ENCODE measurements around the gene TGOLN2. TPM values are rescaled to one million over a fixed set of nuclear protein-coding genes. Genes with fewer than 3 reads are reported as not detected.
A peak's percentile ranks its signal among the peaks of the same experiment; 100 is the strongest.

Gene TGOLN2
- total and polyA plus RNA-seq, 2 of the 13 experiments (the other 11 are each of a cell fraction or from before 2014, with no cell fraction given) = 99.6 to 155 TPM

DNA sequence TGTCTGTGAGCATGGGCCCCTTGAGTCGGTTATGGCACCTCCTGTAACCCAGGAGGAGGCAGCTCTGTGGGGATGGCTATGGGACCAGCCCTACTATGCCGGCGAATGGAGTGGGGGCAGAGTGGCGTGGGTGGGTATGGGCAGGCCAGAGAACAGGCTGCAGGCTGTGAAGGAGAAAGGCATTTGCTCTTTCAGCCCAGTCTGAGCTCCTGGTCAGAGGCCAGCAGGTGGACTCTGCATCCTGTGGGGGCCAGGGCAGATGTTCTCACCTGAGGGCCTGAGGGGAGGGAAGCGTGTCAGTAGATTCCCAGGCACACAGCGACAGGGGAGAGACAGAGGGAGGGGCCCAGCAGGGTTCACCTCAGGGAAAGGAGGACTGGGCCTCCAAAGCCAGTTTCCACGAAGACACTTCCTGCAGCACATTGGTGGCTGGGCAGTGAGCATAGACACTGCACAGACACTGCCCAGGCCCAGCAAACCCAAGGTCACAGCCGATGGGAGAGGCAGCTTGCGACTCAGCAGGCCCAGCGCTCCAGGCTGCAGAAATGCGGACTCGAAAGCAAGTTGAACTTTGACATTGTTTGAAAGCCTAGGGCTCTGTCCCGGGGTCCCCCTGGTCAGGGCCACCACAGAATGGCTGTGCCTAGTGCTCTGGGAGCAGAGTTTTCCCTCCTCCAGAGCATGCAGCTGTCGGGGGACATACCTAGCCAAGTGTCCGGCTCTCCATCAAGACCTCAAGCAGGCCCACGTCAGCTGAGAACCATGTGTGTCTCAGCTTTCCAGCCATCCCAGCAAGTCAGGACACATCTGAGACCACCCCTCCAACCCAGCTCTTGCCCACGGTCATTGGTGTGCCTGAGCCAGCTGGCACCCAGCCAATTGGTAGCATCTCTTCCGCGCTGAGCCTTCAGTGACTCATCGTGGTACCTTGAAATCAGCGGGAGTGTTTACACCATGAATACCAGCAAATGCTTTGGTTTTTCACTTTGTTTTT, 53.8 kb downstream of the TGOLN2 start (continued):
- TF ChIP-seq, protein P1, sequence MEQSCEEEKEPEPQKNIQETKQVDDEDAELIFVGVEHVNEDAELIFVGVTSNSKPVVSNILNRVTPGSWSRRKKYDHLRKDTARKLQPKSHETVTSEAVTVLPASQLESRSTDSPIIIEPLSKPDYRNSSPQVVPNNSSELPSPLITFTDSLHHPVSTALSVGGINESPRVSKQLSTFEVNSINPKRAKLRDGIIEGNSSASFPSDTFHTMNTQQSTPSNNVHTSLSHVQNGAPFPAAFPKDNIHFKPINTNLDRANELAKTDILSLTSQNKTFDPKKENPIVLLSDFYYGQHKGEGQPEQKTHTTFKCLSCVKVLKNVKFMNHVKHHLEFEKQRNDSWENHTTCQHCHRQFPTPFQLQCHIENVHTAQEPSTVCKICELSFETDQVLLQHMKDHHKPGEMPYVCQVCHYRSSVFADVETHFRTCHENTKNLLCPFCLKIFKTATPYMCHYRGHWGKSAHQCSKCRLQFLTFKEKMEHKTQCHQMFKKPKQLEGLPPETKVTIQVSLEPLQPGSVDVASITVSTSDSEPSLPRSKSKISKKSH (CRISPR knock-in tag; IDR thresholded peaks at IDR 0.05; ENCODE audit: borderline replicate concordance) = no peak
- no peak for TF ChIP-seq MED13 (CRISPR knock-in tag; IDR thresholded peaks at IDR 0.05)
- TF ChIP-seq ZBTB8A (CRISPR knock-in tag; IDR thresholded peaks at IDR 0.05; ENCODE audit: borderline replicate concordance, low read depth) = no peak
- TF ChIP-seq ZNF577 (CRISPR knock-in tag; IDR thresholded peaks at IDR 0.05; ENCODE audit: borderline replicate concordance, low read depth) = no peak
- TF ChIP-seq, protein P2, sequence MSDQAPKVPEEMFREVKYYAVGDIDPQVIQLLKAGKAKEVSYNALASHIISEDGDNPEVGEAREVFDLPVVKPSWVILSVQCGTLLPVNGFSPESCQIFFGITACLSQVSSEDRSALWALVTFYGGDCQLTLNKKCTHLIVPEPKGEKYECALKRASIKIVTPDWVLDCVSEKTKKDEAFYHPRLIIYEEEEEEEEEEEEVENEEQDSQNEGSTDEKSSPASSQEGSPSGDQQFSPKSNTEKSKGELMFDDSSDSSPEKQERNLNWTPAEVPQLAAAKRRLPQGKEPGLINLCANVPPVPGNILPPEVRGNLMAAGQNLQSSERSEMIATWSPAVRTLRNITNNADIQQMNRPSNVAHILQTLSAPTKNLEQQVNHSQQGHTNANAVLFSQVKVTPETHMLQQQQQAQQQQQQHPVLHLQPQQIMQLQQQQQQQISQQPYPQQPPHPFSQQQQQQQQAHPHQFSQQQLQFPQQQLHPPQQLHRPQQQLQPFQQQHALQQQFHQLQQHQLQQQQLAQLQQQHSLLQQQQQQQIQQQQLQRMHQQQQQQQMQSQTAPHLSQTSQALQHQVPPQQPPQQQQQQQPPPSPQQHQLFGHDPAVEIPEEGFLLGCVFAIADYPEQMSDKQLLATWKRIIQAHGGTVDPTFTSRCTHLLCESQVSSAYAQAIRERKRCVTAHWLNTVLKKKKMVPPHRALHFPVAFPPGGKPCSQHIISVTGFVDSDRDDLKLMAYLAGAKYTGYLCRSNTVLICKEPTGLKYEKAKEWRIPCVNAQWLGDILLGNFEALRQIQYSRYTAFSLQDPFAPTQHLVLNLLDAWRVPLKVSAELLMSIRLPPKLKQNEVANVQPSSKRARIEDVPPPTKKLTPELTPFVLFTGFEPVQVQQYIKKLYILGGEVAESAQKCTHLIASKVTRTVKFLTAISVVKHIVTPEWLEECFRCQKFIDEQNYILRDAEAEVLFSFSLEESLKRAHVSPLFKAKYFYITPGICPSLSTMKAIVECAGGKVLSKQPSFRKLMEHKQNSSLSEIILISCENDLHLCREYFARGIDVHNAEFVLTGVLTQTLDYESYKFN (CRISPR knock-in tag; conservative IDR thresholded peaks at IDR 0.05) = peak; percentile 63; the same call in 1 of the 2 replicates
- no peak for TF ChIP-seq ISL2 (CRISPR knock-in tag; IDR thresholded peaks at IDR 0.05)
- no peak for TF ChIP-seq CEBPG (CRISPR knock-in tag; IDR thresholded peaks at IDR 0.05)
- TF ChIP-seq ZNF644 (CRISPR knock-in tag; IDR thresholded peaks at IDR 0.05; ENCODE audit: low read depth) = no peak
- TF ChIP-seq, protein P3, sequence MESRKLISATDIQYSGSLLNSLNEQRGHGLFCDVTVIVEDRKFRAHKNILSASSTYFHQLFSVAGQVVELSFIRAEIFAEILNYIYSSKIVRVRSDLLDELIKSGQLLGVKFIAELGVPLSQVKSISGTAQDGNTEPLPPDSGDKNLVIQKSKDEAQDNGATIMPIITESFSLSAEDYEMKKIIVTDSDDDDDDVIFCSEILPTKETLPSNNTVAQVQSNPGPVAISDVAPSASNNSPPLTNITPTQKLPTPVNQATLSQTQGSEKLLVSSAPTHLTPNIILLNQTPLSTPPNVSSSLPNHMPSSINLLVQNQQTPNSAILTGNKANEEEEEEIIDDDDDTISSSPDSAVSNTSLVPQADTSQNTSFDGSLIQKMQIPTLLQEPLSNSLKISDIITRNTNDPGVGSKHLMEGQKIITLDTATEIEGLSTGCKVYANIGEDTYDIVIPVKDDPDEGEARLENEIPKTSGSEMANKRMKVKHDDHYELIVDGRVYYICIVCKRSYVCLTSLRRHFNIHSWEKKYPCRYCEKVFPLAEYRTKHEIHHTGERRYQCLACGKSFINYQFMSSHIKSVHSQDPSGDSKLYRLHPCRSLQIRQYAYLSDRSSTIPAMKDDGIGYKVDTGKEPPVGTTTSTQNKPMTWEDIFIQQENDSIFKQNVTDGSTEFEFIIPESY (CRISPR knock-in tag; IDR thresholded peaks at IDR 0.05) = no peak
- TF ChIP-seq, protein P4, sequence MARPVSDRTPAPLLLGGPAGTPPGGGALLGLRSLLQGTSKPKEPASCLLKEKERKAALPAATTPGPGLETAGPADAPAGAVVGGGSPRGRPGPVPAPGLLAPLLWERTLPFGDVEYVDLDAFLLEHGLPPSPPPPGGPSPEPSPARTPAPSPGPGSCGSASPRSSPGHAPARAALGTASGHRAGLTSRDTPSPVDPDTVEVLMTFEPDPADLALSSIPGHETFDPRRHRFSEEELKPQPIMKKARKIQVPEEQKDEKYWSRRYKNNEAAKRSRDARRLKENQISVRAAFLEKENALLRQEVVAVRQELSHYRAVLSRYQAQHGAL (CRISPR knock-in tag; IDR thresholded peaks at IDR 0.05; ENCODE audit: not compliant biosample characterization) = no peak
- peak; percentile 64 for TF ChIP-seq ZFX (CRISPR knock-in tag; IDR thresholded peaks at IDR 0.05; ENCODE audit: low read depth)
- no peak for TF ChIP-seq CCAR2 (optimal IDR thresholded peaks at IDR 0.05; ENCODE audit: low read depth, low read length)
- TF ChIP-seq, protein P5, sequence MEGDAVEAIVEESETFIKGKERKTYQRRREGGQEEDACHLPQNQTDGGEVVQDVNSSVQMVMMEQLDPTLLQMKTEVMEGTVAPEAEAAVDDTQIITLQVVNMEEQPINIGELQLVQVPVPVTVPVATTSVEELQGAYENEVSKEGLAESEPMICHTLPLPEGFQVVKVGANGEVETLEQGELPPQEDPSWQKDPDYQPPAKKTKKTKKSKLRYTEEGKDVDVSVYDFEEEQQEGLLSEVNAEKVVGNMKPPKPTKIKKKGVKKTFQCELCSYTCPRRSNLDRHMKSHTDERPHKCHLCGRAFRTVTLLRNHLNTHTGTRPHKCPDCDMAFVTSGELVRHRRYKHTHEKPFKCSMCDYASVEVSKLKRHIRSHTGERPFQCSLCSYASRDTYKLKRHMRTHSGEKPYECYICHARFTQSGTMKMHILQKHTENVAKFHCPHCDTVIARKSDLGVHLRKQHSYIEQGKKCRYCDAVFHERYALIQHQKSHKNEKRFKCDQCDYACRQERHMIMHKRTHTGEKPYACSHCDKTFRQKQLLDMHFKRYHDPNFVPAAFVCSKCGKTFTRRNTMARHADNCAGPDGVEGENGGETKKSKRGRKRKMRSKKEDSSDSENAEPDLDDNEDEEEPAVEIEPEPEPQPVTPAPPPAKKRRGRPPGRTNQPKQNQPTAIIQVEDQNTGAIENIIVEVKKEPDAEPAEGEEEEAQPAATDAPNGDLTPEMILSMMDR (CRISPR knock-in tag; IDR thresholded peaks at IDR 0.05) = peak; percentile 30
- peak; percentile 76 for TF ChIP-seq NR2C2 (CRISPR knock-in tag; IDR thresholded peaks at IDR 0.05; ENCODE audit: borderline replicate concordance)
- no peak for TF ChIP-seq TCF7L2 (IDR thresholded peaks at IDR 0.05; ENCODE audit: low read depth, low read length)

Data from HepG2 (cell line).